Stimulated activated effector memory CD8-positive, alpha-beta T cell treated with anti-CD3 and anti-CD28 coated beads, Interleukin-12 subunit alpha, Interleukin-12 subunit beta, amount 100 ng/mL, for 72 hours (primary cell): ENCODE measurements around the gene SLC5A11.
A peak's percentile ranks its signal among the peaks of the same experiment; 100 is the strongest.
"Not testable (repeated sequence)": the region's sequence is repeated elsewhere in the genome, so short reads cannot be mapped to it uniquely, and the experiment has no call there.

Source experiments
- ATAC-seq: fragments of 150-1000 bp; cut with Tn5 transposase; 2 replicates; pipeline ENCODE4 v1.10.0; 2021
- DNase-seq, 2 donors: peaks; one replicate each; pipeline ENCODE4 v3.0.0; 2021 to 2022; ENCODE audit warnings: low spot score in 2 of 2
- H3K27ac Mint-ChIP-seq: one replicate; pipeline ENCODE4 v1.8.0; 2022; ENCODE audit warnings: mild to moderate bottlenecking, mixed read lengths
- H3K36me3 Mint-ChIP-seq: one replicate; pipeline ENCODE4 v1.8.0; 2022; ENCODE audit warnings: mild to moderate bottlenecking, mixed read lengths
- H3K4me1 Mint-ChIP-seq: one replicate; pipeline ENCODE4 v1.8.0; 2022; ENCODE audit warnings: mixed read lengths
- H3K4me3 Mint-ChIP-seq: one replicate; pipeline ENCODE4 v1.8.0; 2022; ENCODE audit warnings: mild to moderate bottlenecking, mixed read lengths
- H3K9me3 Mint-ChIP-seq: one replicate; pipeline ENCODE4 v1.8.0; 2022; ENCODE audit warnings: mixed read lengths

SLC5A11 gene

DNA sequence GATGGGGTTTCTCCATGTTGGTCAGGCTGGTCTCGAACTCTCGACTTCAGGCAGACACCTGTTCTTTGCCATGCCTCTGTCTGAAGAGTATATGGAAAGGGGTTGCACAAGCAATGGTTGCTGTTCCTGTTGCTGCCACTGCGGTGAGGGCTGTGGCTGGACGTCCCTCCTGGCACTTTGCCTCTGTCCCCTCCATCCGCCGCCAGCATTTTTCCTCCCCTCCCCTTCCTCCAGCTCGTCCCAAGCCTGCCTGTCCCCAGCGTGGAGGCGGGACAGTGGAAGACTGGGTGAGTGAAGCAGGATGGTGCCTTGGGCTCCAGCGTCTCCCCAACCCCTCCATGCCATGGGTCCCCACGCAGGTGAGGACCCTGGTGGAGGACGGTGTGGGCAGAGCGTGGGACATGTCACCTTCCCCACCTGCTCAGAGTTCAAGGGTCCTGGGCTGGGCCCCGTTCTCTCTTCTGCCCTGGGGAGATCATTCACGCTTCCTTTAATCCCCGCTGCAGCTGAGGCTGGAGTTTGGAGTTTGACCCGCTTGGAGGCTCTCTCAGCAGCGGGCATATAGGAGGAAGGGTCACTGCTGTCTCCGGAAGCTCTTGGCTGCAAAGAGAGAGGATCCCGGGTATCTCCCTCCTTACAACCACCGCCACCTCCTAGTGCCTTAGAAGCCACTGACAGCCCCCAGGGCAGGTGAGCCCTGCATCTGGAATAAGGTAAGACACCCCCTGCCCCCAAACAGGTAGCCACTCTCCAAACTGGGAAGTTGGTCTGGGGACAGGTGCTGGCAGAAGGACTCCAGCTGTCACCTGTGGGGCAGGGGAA, at the start of gene SLC5A11:
Gene SLC5A11 (plus strand): TSS at position 238 of the 822 bp plus-strand sequence. CDS start 12,681 bp downstream, outside the sequence.
- ATAC-seq (no peak), DNase-seq (no peak)
- Mint-ChIP-seq H3K9me3 (no peaks in the 10 kb centered on the region), H3K4me1 (peaks cover 13% of the 10 kb centered on the region), H3K36me3 (no peaks in the 10 kb centered on the region), H3K27ac (no peak within 1 kb of the TSS), H3K4me3 (no peak within 1 kb of the TSS)

DNA sequence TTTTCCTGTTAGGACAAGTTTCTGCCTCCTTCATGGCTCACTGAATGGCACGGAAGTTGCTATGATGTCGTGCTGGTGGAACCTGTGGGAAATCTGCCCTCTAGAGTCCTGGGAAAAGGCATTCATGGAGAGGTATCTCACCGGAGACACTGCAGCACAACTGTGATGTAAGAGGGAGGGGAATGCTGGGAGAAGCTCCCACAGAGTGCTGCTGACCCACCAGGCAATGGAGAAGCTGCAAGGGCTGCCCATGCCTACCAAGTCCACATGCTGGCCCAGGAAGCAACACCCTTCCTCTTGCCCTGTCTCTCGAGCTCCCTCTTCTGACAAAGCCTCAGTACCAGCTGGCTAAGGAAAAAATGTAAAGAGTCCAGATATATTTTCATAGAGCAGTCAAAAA, 45.2 kb upstream of the SLC5A11 start:
- peaks cover 98% of the 10 kb centered on the region for H3K36me3 Mint-ChIP-seq
- DNase-seq (no peak), ATAC-seq (no peak)
- H3K4me3 Mint-ChIP-seq, result no peak overlapping the region
- H3K4me1 Mint-ChIP-seq, result peaks cover 5% of the 10 kb centered on the region
- peak overlapping the region; percentile 15 for H3K27ac Mint-ChIP-seq
- no peaks in the 10 kb centered on the region for H3K9me3 Mint-ChIP-seq

GRCh38 chr16:24801761-24802302, 43.9 kb upstream of the SLC5A11 start:
- peaks cover 98% of the 10 kb centered on the region for H3K36me3 Mint-ChIP-seq
- H3K9me3 Mint-ChIP-seq, result no peaks in the 10 kb centered on the region
- ATAC-seq, result no peak
- H3K4me3 Mint-ChIP-seq, result no peak overlapping the region
- H3K4me1 Mint-ChIP-seq, result no peaks in the 10 kb centered on the region
- DNase-seq, result no peak
- peak overlapping the region; percentile 27 for H3K27ac Mint-ChIP-seq

DNA sequence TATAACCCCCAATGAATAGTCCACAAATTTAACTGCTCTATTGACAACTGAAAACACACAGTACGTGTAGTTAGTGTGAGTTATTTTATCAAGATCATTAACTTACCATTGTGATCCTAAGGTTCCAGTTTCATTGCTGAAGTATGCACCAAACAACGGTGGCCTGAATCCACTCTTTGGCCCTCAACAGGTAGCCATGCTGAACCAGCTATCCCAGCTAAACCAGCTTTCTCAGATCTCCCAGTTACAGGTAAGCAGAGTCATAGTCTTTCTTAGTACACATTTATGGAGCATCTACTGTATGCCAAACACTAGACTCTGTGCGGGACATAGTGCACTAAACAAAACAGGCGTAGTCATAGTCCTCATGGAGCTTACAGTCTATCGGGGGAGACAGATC, 40.3 kb upstream of the SLC5A11 start:
- ATAC-seq (no peak), DNase-seq (no peak)
- H3K36me3 Mint-ChIP-seq, result peaks cover 100% of the 10 kb centered on the region
- H3K9me3 Mint-ChIP-seq, result no peaks in the 10 kb centered on the region
- H3K27ac Mint-ChIP-seq, result no peak overlapping the region
- H3K4me3 Mint-ChIP-seq, result no peak overlapping the region
- no peaks in the 10 kb centered on the region for H3K4me1 Mint-ChIP-seq

- H3K4me3 Mint-ChIP-seq, result no peak overlapping the region
- ATAC-seq (no peak), DNase-seq (no peak)
- H3K4me1 Mint-ChIP-seq, result no peaks in the 10 kb centered on the region
- H3K9me3 Mint-ChIP-seq, result no peaks in the 10 kb centered on the region
- peaks cover 100% of the 10 kb centered on the region for H3K36me3 Mint-ChIP-seq
- H3K27ac Mint-ChIP-seq, result peak overlapping the region; percentile 53
Measured at GRCh38 chr16:24807301-24807700, 38.5 kb upstream of the SLC5A11 start.

GRCh38 chr16:24810951-24811843, 34.6 kb upstream of the SLC5A11 start:
- no peak for DNase-seq
- ATAC-seq, result no peak
- H3K4me3 Mint-ChIP-seq, result no peak overlapping the region
- H3K27ac Mint-ChIP-seq, result no peak overlapping the region
- H3K36me3 Mint-ChIP-seq, result peaks cover 100% of the 10 kb centered on the region
- H3K9me3 Mint-ChIP-seq, result no peaks in the 10 kb centered on the region
- no peaks in the 10 kb centered on the region for H3K4me1 Mint-ChIP-seq

GRCh38 chr16:24812813-24813212, 33.0 kb upstream of the SLC5A11 start:
- not testable (repeated sequence) for DNase-seq
- peaks cover 100% of the 10 kb centered on the region for H3K36me3 Mint-ChIP-seq

DNA sequence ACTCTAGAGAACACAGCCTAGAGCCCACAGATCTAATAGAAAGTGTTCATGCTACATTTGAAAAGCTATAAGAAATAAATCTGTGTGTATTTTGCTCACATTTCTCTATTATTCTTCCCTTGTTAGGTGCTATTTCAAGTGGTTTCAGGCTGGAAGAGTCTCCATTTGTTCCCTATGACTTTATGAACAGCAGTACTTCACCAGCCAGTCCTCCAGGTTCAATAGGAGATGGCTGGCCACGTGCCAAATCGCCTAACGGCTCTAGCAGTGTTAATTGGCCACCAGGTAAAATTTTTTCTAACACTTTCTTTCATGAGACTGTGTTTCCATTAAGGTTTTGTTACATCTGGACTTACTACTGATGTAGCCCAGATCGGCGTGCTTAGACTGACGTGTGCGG, 30.7 kb upstream of the SLC5A11 start:
- Mint-ChIP-seq H3K4me3 (no peak overlapping the region), H3K4me1 (no peaks in the 10 kb centered on the region), H3K27ac (no peak overlapping the region), H3K36me3 (peaks cover 100% of the 10 kb centered on the region), H3K9me3 (no peaks in the 10 kb centered on the region)
- ATAC-seq (no peak), DNase-seq (no peak)

More at GRCh38 chr16:24812813-24813212, 33.0 kb upstream of the SLC5A11 start:
- not testable (repeated sequence) for H3K4me1 Mint-ChIP-seq, H3K4me3 Mint-ChIP-seq, H3K27ac Mint-ChIP-seq, ATAC-seq, H3K9me3 Mint-ChIP-seq

- peaks cover 100% of the 10 kb centered on the region for H3K36me3 Mint-ChIP-seq
- H3K4me1 Mint-ChIP-seq, result no peaks in the 10 kb centered on the region
- DNase-seq (no peak), ATAC-seq (no peak)
- H3K9me3 Mint-ChIP-seq, result no peaks in the 10 kb centered on the region
- no peak overlapping the region for H3K4me3 Mint-ChIP-seq
- peak overlapping the region; percentile 54 for H3K27ac Mint-ChIP-seq
Measured at GRCh38 chr16:24816688-24817087, 29.1 kb upstream of the SLC5A11 start.

GRCh38 chr16:24819462-24820040, 26.2 kb upstream of the SLC5A11 start:
- ATAC-seq, result no peak
- Mint-ChIP-seq H3K9me3 (no peaks in the 10 kb centered on the region), H3K27ac (peak overlapping the region; percentile 81), H3K4me1 (no peaks in the 10 kb centered on the region), H3K36me3 (peaks cover 100% of the 10 kb centered on the region), H3K4me3 (no peak overlapping the region)
- DNase-seq, result no peak

DNA sequence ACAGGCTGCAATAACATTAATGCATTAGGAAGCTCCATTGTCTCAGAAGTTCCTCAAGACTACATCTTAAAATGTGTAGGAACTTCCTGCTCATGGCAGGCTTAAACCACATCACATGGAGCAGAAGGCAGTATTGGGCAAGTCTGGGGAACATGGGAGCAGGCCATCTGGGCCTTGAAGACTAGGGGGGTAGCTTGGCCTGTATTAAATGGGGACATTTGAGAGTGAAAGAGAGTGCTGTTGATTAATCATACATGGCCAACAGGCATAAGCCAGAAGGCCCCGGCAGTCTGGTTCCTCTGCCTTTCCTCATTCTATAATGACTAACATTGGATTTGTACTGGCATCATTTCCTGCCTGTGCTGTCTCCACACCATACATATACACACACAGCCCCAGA, 25.2 kb upstream of the SLC5A11 start:
- H3K27ac Mint-ChIP-seq, result peak overlapping the region; percentile 81
- no peaks in the 10 kb centered on the region for H3K4me1 Mint-ChIP-seq
- peaks cover 100% of the 10 kb centered on the region for H3K36me3 Mint-ChIP-seq

GRCh38 chr16:24821129-24821528, 24.6 kb upstream of the SLC5A11 start:
- no peaks in the 10 kb centered on the region for H3K4me1 Mint-ChIP-seq
- no peaks in the 10 kb centered on the region for H3K9me3 Mint-ChIP-seq
- H3K27ac Mint-ChIP-seq, result peak overlapping the region; percentile 81
- DNase-seq, result no peak
- H3K4me3 Mint-ChIP-seq, result no peak overlapping the region
- no peak for ATAC-seq
- H3K36me3 Mint-ChIP-seq, result peaks cover 100% of the 10 kb centered on the region

More for the DNA sequence above, 25.2 kb upstream of the SLC5A11 start:
- DNase-seq, result no peak
- no peak for ATAC-seq
- no peak overlapping the region for H3K4me3 Mint-ChIP-seq
- no peaks in the 10 kb centered on the region for H3K9me3 Mint-ChIP-seq

DNA sequence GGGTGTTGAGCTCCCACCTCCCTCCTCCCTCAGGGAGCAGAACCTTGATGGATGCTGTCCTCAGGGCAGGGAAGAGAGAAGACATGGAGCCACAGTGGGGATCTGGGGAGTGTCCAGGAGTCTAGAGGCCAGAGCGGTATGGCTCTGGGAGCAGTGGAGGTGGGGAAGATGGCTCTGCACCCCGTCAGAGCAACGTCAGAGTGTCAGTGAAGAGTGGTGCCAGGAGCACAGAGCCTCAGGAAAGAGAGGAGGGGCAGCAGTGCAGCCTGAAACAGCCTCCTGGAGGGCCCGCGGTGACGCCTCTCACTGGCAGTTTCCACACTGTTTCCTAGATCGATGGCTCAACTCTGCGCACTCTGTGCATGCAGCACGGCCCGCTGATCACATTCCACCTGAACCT, 23.2 kb upstream of the SLC5A11 start:
- Mint-ChIP-seq H3K4me1 (no peaks in the 10 kb centered on the region), H3K9me3 (no peaks in the 10 kb centered on the region), H3K4me3 (no peak overlapping the region), H3K36me3 (peaks cover 97% of the 10 kb centered on the region), H3K27ac (peak overlapping the region; percentile 81)
- no peak for ATAC-seq
- DNase-seq, result no peak

DNA sequence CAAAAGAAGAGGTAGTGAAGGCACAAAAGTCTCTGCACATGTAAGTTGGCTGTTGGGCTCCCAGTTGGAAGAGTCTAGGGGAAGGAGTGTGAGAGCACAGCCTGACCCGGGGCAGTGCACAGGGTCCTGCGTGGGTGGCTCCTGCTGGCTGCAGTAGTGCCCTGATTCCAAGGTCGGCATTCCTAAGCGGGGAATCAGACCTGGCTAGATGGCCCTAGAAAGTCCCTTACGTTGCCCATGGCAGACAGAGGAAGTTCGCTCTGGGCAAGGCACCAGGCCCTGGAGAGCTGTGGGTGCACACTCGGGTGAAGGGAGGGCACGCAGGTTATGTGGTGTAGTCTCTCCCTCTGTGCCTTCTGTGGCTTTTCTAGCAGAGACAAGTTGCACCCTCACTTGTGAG, 22.8 kb upstream of the SLC5A11 start:
- H3K9me3 Mint-ChIP-seq, result no peaks in the 10 kb centered on the region
- ATAC-seq (peak; percentile 32), DNase-seq (no peak)
- H3K4me3 Mint-ChIP-seq, result no peak overlapping the region
- H3K4me1 Mint-ChIP-seq, result no peaks in the 10 kb centered on the region
- peak overlapping the region; percentile 81 for H3K27ac Mint-ChIP-seq
- H3K36me3 Mint-ChIP-seq, result peaks cover 93% of the 10 kb centered on the region

DNA sequence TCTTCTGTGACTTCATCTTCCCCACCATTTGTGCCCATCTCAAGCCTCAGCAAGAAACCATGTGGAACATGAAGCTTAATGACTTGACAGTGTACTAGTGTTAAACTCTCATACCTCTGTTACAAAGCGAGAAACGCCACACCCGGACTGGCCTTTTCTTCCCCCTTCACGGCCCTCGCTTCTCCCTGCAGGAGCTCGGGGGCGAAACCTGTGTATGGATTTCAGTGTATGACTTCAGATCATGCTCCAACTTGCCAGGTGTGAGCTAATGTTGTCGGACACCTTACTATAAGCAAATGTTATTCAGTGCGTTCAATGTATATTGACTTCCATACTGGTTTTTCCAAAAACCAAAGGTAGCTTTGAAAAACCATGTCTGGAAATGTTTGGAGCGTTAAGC, 20.1 kb upstream of the SLC5A11 start:
- ATAC-seq, result no peak
- Mint-ChIP-seq H3K4me1 (no peaks in the 10 kb centered on the region), H3K4me3 (no peak overlapping the region), H3K27ac (peak overlapping the region; percentile 63), H3K36me3 (peaks cover 76% of the 10 kb centered on the region), H3K9me3 (no peaks in the 10 kb centered on the region)
- no peak for DNase-seq
